Omental fat pad (tissue), 4 donors: ENCODE results near the gene TLL1. TPM values are rescaled to one million over a fixed set of nuclear protein-coding genes. Genes with fewer than 3 reads are reported as not detected.

ENCODE experiments used
- ATAC-seq: fragments of 150-250 bp; one replicate; pipeline ENCODE4 v1.9.1; 2016; ENCODE audit warnings: mild to moderate bottlenecking, moderate library complexity; ENCODE audit not compliant: low FRiP score
- DNase-seq: peaks from one replicate; pipeline ENCODE4 v3.0.0-alpha.2; 2019; ENCODE audit warnings: low spot score
- CTCF ChIP-seq, 3 donors: fragments of 450-650 bp; IDR thresholded peaks; one replicate each; pipeline ENCODE4 v1.5.1; 2016 to 2017; ENCODE audit warnings: antibody characterized with exemption in 3 of 3, mild to moderate bottlenecking in 3 of 3, moderate library complexity in 2 of 3
- total RNA-seq, 4 donors: library from RNA; depleted of rRNA; stranded (reverse); fragments of >200 nt; gene quantifications; one replicate each; pipeline ENCODE4 v1.1.0, GENCODE V29; 2016

TLL1 gene
- total RNA-seq, 4 donors from 2014 or later = 3.2 to 22.2 (median 11.9) TPM

GRCh38 chr4:165965503-165965902 is 92.5 kb downstream of the TLL1 start:
- ATAC-seq (no peak), DNase-seq (no peak)
- no peak for TF ChIP-seq CTCF (IDR thresholded peaks at IDR 0.05)

DNA sequence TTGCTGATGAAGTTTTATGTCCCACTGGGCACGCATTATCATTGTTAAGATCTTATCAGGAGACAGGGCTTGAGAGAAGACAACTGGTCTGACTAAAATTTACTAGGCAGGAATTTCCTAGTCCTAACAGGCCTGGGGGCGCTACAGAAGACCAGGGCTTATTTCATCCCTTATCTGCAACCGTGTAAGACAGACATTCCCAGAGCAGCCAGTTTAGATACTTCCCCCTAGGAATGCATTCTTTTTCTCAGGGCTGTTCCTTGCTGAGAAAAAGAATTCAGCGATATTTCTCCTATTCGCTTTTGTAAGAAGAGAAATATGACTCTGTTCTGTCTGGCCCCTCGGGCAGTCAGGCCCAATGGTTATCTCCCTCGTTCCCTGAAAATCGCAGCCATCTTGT is 93.8 kb downstream of the TLL1 start:
- TF ChIP-seq CTCF (IDR thresholded peaks at IDR 0.05) = no peak
- ATAC-seq = no peak

GRCh38 chr4:165967486-165967885 is 94.4 kb downstream of the TLL1 start:
- no peak for TF ChIP-seq CTCF (IDR thresholded peaks at IDR 0.05)
- ATAC-seq = no peak
- DNase-seq = no peak

More for the DNA sequence above, 93.8 kb downstream of the TLL1 start:
- DNase-seq = no peak

DNA sequence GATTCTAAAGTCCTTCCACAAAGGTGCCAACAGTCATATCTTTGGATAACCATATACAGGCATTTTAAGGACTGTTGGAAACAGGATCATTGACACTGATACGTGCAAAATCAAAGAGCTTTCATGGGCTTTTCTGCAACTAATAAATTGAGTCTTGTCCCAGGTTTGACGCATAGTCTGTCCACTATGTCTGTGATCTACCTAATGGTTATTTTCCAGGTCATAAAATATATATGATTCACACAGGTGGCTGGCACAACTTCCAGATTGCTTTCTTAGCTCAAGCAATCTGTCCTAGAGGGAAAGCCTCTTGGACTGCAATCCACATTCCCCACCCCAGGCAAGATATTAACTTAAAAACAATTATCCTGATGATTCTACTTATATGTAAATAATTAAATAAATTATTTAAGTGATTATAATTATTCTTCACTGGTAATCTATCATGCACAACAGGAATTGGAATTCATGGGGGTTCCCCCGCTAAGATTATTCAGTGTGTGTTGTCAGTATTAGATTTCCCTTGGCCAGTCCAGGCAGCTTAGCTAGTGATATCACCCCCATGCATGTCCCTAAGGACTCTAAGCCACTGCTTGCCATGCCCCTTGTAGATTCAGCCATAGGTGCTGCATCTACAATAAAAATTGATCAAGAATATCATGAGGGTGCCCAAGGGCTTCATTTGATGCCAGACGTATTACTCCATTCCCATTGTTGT is 97.8 kb downstream of the TLL1 start:
- DNase-seq (no peak), ATAC-seq (no peak)
- TF ChIP-seq CTCF (IDR thresholded peaks at IDR 0.05) = no peak

GRCh38 chr4:165971446-165971845 is 98.4 kb downstream of the TLL1 start:
- TF ChIP-seq CTCF (IDR thresholded peaks at IDR 0.05) = no peak
- DNase-seq = no peak
- ATAC-seq = peak; percentile 82

DNA sequence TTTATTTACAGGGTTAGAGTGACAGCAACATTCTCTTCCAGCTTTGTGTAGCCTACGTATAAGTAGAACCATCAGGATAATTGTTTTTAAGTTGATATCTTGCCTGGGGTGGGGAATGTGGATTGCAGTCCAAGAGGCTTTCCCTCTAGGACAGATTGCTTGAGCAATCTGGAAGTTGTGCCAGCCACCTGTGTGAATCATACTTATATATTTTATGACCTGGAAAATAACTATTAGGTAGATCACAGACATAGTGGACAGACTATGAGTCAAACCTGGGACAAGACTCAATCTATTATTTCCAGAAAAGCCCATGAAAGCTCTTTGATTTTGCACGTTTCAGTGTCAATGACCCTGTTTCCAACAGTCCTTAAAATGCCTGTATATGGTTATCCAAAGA is 98.9 kb downstream of the TLL1 start:
- DNase-seq = no peak
- TF ChIP-seq CTCF (IDR thresholded peaks at IDR 0.05) = no peak
- ATAC-seq = peak; percentile 89

DNA sequence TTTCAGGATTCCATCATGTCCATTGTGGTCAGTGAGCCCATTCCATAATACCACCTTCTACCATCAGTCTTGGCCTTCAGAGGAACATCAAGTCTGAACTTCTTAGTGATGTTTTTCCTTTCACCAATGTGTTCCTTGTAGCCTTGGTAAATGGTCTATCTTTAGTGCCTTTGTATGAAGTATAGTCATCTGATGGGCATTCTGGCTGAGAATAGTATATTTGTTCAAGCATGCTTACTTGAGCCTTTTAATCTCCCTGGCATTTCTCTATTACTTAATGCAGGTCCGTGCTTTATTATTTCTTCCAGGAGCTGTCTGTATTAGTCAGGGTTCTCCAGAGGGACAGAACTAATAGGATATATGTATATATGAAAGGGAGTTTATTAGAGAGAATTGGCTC is 99.7 kb downstream of the TLL1 start:
- ATAC-seq (no peak), DNase-seq (no peak)
- TF ChIP-seq CTCF (IDR thresholded peaks at IDR 0.05) = no peak
